ENCODE measurements around the gene EPHA7. TPM values are rescaled to one million over a fixed set of nuclear protein-coding genes. Genes with fewer than 3 reads are reported as not detected.

EPHA7 gene
- under 1 TPM; under 0.01 to 0.39 (median 0.21) TPM for total RNA-seq

DNA sequence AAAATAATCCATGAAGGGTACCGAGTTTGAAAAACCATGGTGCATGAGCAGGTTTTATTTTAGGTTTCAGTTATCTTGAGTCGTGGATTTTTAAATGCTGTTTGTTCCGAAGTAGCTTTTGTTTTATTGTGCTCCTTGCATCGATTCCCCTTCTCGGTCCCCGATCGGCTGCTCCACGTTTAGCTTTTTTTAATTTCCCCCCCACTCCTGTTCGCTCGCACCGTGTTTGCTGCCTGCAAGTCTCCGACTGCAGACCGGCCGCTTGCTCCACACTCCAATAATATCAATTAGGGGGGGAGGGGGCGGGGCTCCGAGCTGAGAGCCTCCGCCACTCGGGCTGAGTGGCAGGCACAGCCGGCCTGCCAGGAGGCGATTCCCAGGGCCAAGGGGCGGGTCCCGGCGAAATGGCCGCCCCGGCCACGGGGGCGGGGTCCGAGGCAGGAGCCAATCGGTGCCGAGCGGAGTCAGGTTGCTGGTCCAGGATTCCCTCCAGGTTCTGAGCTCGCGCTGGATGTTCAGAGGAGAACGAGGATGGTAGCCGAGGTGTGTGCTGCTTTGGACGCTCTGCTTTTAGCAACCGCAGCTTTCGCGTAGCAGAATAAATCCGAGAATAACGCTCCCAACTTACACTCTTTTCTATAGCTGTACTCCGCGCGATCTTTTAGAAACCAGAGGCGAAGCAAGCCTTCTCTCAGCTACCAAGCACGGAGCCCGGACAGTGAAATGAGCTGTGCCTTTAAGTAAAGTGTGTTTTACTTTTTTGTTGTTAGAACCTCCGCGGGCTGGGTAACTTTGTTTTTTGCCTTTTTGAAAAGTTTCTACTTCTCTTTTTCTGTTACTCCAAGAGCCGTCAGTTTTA, at the start of gene EPHA7:
EPHA7 (minus strand) TSS at position 256 of the 859 bp plus-strand sequence; CDS start at position 38, 218 bp downstream.
- Histone ChIP-seq H3K4me3 (replicated peaks in 1 of 3) (peak within 1 kb of the TSS; percentile 26 to 34 (median 29)), H3K36me3 (no peaks in the 10 kb centered on the region), H3K9me3 (no peaks in the 10 kb centered on the region), H3K27me3 (peaks cover 29% of the 10 kb centered on the region), H3K4me1 (peaks cover 15 to 31% of the 10 kb centered on the region in 2 donors), H3K27ac (no peak within 1 kb of the TSS)
- intact Hi-C loops (cut with DNase I), result no loop called here
- peak in 1 of 2 donors; percentile 71 for TF ChIP-seq POLR2A (IDR thresholded peaks at IDR 0.05)
- TF ChIP-seq, protein P1, sequence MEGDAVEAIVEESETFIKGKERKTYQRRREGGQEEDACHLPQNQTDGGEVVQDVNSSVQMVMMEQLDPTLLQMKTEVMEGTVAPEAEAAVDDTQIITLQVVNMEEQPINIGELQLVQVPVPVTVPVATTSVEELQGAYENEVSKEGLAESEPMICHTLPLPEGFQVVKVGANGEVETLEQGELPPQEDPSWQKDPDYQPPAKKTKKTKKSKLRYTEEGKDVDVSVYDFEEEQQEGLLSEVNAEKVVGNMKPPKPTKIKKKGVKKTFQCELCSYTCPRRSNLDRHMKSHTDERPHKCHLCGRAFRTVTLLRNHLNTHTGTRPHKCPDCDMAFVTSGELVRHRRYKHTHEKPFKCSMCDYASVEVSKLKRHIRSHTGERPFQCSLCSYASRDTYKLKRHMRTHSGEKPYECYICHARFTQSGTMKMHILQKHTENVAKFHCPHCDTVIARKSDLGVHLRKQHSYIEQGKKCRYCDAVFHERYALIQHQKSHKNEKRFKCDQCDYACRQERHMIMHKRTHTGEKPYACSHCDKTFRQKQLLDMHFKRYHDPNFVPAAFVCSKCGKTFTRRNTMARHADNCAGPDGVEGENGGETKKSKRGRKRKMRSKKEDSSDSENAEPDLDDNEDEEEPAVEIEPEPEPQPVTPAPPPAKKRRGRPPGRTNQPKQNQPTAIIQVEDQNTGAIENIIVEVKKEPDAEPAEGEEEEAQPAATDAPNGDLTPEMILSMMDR (IDR thresholded peaks at IDR 0.05), result no peak
- 2 to 4% methylated on average over 48 to 50 of the region's 50 CpGs for WGBS, 2 donors
- peak; percentile 95 for DNase-seq

DNA sequence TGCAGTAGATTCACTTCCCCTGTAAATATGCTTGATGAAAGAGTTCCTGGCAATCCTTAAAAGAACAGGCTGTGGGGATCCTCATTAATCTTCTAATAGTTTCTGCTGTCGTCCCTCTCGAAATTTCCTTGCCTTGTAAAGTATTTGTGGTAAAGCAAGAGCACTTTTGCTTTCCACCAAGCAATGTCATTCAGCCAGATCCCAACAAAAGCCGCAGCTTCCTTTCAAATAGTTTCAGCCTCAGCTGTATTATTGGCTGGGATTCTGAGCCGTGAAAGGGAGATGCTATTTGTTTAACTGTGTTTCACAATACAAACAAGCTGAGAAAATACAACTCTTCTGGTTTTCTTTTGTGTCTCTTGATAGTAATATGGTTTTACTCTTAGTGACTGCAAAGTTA, 48.9 kb upstream of the EPHA7 start:
- no peak for TF ChIP-seq POLR2A (IDR thresholded peaks at IDR 0.05)
- TF ChIP-seq, protein P1 (IDR thresholded peaks at IDR 0.05), result no peak
- H3K27me3 ChIP-seq, result no peaks in the 10 kb centered on the region
- no peaks in the 10 kb centered on the region for H3K36me3 ChIP-seq
- intact Hi-C loops (cut with DNase I), result no loop called here
- H3K9me3 ChIP-seq, result no peaks in the 10 kb centered on the region
- H3K27ac ChIP-seq, result no peak overlapping the region
- no peak overlapping the region for H3K4me3 ChIP-seq (replicated peaks in 1 of 3)
- H3K4me1 ChIP-seq, result no peaks in the 10 kb centered on the region
- WGBS, 2 donors, result 9 to 10% methylated on average over 4 of the region's 4 CpGs
- no peak for DNase-seq

GRCh38 chr6:93454533-93454932, 35.2 kb upstream of the EPHA7 start:
- H3K27ac ChIP-seq, result no peak overlapping the region
- no peaks in the 10 kb centered on the region for H3K9me3 ChIP-seq
- no peak for DNase-seq
- no peaks in the 10 kb centered on the region for H3K36me3 ChIP-seq
- TF ChIP-seq, protein P1 (IDR thresholded peaks at IDR 0.05), result no peak
- WGBS, 2 donors, result 66 to 85% methylated on average over 6 of the region's 6 CpGs
- H3K4me3 ChIP-seq (replicated peaks in 1 of 3), result no peak overlapping the region
- intact Hi-C loops (cut with DNase I), result no loop called here
- no peaks in the 10 kb centered on the region for H3K27me3 ChIP-seq
- no peaks in the 10 kb centered on the region for H3K4me1 ChIP-seq

DNA sequence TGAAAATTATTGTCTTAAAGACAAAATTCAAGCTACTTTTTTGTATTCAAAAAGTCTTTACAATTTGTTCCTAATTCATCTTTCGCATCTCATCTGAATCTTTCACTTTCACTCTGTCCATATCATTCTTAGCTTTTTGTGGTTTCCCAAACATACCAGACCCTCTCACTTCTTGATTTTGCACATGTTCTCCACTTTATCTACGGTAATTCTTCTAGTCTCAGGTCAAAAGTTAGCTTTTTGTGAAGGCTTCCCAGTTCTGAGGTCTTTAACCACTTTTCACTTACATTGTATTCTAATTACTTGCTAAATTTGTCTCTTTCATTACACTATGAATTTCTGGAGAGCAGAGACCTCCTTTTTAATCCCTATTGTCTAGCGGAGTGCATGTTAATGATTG, 34.6 kb upstream of the EPHA7 start:
- Histone ChIP-seq H3K27me3 (no peaks in the 10 kb centered on the region), H3K9me3 (no peaks in the 10 kb centered on the region), H3K27ac (no peak overlapping the region), H3K36me3 (no peaks in the 10 kb centered on the region), H3K4me3 (replicated peaks in 1 of 3) (no peak overlapping the region), H3K4me1 (no peaks in the 10 kb centered on the region)
- 83 to 87% methylated on average over 3 of the region's 3 CpGs for WGBS, 2 donors
- intact Hi-C loops (cut with DNase I), result no loop called here
- no peak for TF ChIP-seq POLR2A (IDR thresholded peaks at IDR 0.05)
- TF ChIP-seq, protein P1 (IDR thresholded peaks at IDR 0.05), result no peak
- DNase-seq, result no peak

GRCh38 chr6:93447874-93448273, 28.5 kb upstream of the EPHA7 start:
- H3K9me3 ChIP-seq, result no peaks in the 10 kb centered on the region
- WGBS, 2 donors, result 74 to 78% methylated on average over 3 of the region's 3 CpGs
- H3K4me3 ChIP-seq (replicated peaks in 1 of 3), result no peak overlapping the region
- TF ChIP-seq POLR2A (IDR thresholded peaks at IDR 0.05), result no peak
- DNase-seq, result no peak
- intact Hi-C loops (cut with DNase I), result no loop called here
- H3K27me3 ChIP-seq, result no peaks in the 10 kb centered on the region
- H3K4me1 ChIP-seq, result no peaks in the 10 kb centered on the region
- H3K27ac ChIP-seq, result no peak overlapping the region
- H3K36me3 ChIP-seq, result no peaks in the 10 kb centered on the region

Data from thyroid gland (tissue), 4 donors.